Measurements from ENCODE around the gene ZNF662.

DNA sequence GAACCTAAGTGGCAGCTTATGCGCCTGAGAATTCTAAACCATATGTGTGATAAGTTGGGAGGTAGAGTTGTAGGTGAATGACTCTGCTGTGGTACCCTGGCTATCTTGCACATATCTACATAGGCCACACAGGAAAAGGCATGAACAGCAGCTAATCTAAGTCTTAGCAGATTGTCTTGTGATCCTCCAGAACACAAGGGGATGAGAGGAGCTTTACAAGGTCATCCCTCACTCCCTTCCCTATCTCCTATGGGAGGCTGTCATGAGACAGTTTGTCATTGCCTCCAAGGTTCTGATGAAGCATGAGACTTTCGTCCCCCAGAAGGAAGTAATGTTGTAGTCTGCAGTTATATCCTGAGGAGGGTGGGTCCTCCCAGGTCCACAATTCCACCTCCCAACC lies 3.7 kb upstream of the ZNF662 start:
- TF ChIP-seq, protein P1, sequence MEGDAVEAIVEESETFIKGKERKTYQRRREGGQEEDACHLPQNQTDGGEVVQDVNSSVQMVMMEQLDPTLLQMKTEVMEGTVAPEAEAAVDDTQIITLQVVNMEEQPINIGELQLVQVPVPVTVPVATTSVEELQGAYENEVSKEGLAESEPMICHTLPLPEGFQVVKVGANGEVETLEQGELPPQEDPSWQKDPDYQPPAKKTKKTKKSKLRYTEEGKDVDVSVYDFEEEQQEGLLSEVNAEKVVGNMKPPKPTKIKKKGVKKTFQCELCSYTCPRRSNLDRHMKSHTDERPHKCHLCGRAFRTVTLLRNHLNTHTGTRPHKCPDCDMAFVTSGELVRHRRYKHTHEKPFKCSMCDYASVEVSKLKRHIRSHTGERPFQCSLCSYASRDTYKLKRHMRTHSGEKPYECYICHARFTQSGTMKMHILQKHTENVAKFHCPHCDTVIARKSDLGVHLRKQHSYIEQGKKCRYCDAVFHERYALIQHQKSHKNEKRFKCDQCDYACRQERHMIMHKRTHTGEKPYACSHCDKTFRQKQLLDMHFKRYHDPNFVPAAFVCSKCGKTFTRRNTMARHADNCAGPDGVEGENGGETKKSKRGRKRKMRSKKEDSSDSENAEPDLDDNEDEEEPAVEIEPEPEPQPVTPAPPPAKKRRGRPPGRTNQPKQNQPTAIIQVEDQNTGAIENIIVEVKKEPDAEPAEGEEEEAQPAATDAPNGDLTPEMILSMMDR (conservative IDR thresholded peaks at IDR 0.05; ENCODE audit: low read length): no peak
- no peak for TF ChIP-seq EZH2phosphoT487 (IDR thresholded peaks at IDR 0.05; ENCODE audit: borderline replicate concordance, low read depth, low read length)

All from OCI-LY7 (cell line).